Smooth muscle cell (in vitro differentiated cells): ENCODE results near the gene TLN1. TPM values are rescaled to one million over a fixed set of nuclear protein-coding genes. Genes with fewer than 3 reads are reported as not detected.

Experiments
- DNase-seq: peaks from one replicate; lab custom pipeline; 2025; ENCODE audit not compliant: unreplicated experiment; lab: John Stamatoyannopoulos, UW
- H2AFZ ChIP-seq: fragments of 200-600 bp; sonication (generic); 2 replicates; pipeline ENCODE4 v1.6.0; 2016; ENCODE audit warnings: antibody characterized with exemption, low read depth, mild to moderate bottlenecking
- H3F3A ChIP-seq: fragments of 200-600 bp; sonication (generic); 2 replicates; pipeline ENCODE4 v1.6.0; 2017; ENCODE audit warnings: antibody characterized with exemption, low read depth
- H3K27ac ChIP-seq: fragments of 200-600 bp; sonication (generic); 2 replicates; pipeline ENCODE4 v1.5.1; 2016; ENCODE audit warnings: low read depth, mild to moderate bottlenecking
- H3K27me3 ChIP-seq: fragments of 200-600 bp; sonication (generic); 2 replicates; pipeline ENCODE4 v1.6.1; 2016; ENCODE audit warnings: low read depth, mild to moderate bottlenecking
- H3K36me3 ChIP-seq: fragments of 200-600 bp; sonication (generic); 2 replicates; pipeline ENCODE4 v1.5.1; 2016; ENCODE audit warnings: low read depth
- H3K4me1 ChIP-seq: fragments of 200-600 bp; sonication (generic); 2 replicates; pipeline ENCODE4 v1.5.1; 2016; ENCODE audit warnings: low read depth
- H3K4me2 ChIP-seq: fragments of 200-600 bp; sonication (generic); 2 replicates; pipeline ENCODE4 v1.6.0; 2016; ENCODE audit warnings: mild to moderate bottlenecking
- H3K4me3 ChIP-seq: fragments of 200-600 bp; sonication (generic); 2 replicates; pipeline ENCODE4 v1.5.1; 2016; ENCODE audit warnings: mild to moderate bottlenecking
- H3K79me2 ChIP-seq: fragments of 200-600 bp; sonication (generic); 2 replicates; pipeline ENCODE4 v1.6.0; 2016; ENCODE audit warnings: low read depth, mild to moderate bottlenecking
- H3K9ac ChIP-seq: fragments of 200-600 bp; sonication (generic); 2 replicates; pipeline ENCODE4 v1.6.0; 2016; ENCODE audit warnings: low read depth
- H3K9me3 ChIP-seq: fragments of 200-600 bp; sonication (generic); replicated peaks from 2 replicates; pipeline ENCODE4 v1.5.1; 2016; ENCODE audit warnings: low read depth
- H4K20me1 ChIP-seq: fragments of 200-600 bp; sonication (generic); 2 replicates; pipeline ENCODE4 v1.6.0; 2016; ENCODE audit warnings: low read depth
- CTCF ChIP-seq: fragments of 200-600 bp; sonication (generic); IDR thresholded peaks from 2 replicates; pipeline ENCODE4 v1.5.1; 2017; ENCODE audit warnings: borderline replicate concordance, mild to moderate bottlenecking, antibody characterized with exemption; ENCODE audit not compliant: insufficient read depth, poor library complexity, severe bottlenecking
- WGBS: methylation state at CpG from one replicate; pipeline ENCODE4 v1.1.7; 2016; ENCODE audit warnings: low lambda C conversion rate; 5-methylcytosine and 5-hydroxymethylcytosine counted together
- polyA plus RNA-seq: library from polyadenylated mRNA; unstranded; fragments of >200 nt; fragmentation: Nextera tagmentation; extraction: Ambion mirVana; gene quantifications from 2 replicates; pipeline ENCODE4 v1.2.1, GENCODE V29; 2016
- total RNA-seq: library from RNA; depleted of rRNA; stranded (reverse); fragments of >200 nt; gene quantifications from 2 replicates; pipeline ENCODE4 v1.2.3, GENCODE V29; 2014

The TLN1 gene
- total and polyA plus RNA-seq, 2 experiments from 2014 or later, result 130 to 145 TPM

GRCh38 chr9:35757892-35758275 lies 25.9 kb upstream of the TLN1 start:
- Histone ChIP-seq H3K4me2 (peak overlapping the region; percentile 86), H3F3A (no peaks in the 10 kb centered on the region), H3K79me2 (no peaks in the 10 kb centered on the region), H3K9me3 (no peaks in the 10 kb centered on the region), H4K20me1 (no peaks in the 10 kb centered on the region), H2AFZ (no peak overlapping the region), H3K27me3 (peaks cover 6% of the 10 kb centered on the region), H3K4me1 (peaks cover 4% of the 10 kb centered on the region), H3K9ac (no peak overlapping the region), H3K4me3 (peak overlapping the region; percentile 55), H3K36me3 (no peaks in the 10 kb centered on the region), H3K27ac (no peak overlapping the region)
- no peak for DNase-seq
- no peak for TF ChIP-seq CTCF

- H2AFZ ChIP-seq, result no peak overlapping the region
- no peaks in the 10 kb centered on the region for H3K9me3 ChIP-seq
- H4K20me1 ChIP-seq, result no peaks in the 10 kb centered on the region
- H3K36me3 ChIP-seq, result no peaks in the 10 kb centered on the region
- no peaks in the 10 kb centered on the region for H3K79me2 ChIP-seq
- H3F3A ChIP-seq, result no peaks in the 10 kb centered on the region
- H3K27ac ChIP-seq, result no peak overlapping the region
- DNase-seq, result no peak
- WGBS, result 15% methylated on average over 20 of the region's 20 CpGs
- peak overlapping the region; percentile 86 for H3K4me2 ChIP-seq
- no peaks in the 10 kb centered on the region for H3K4me1 ChIP-seq
- H3K9ac ChIP-seq, result peak overlapping the region; percentile 64
- H3K27me3 ChIP-seq, result peaks cover 6% of the 10 kb centered on the region
- H3K4me3 ChIP-seq, result peak overlapping the region; percentile 55
- TF ChIP-seq CTCF, result no peak
Measured at GRCh38 chr9:35757226-35757891, 25.4 kb upstream of the TLN1 start.

GRCh38 chr9:35756275-35757225 lies 24.6 kb upstream of the TLN1 start:
- DNase-seq, result no peak
- Histone ChIP-seq H3K4me1 (no peaks in the 10 kb centered on the region), H3K9ac (peak overlapping the region; percentile 64), H3K36me3 (peaks cover under 1% of the 10 kb centered on the region), H3K9me3 (no peaks in the 10 kb centered on the region), H3K4me3 (peak overlapping the region; percentile 55), H3F3A (no peaks in the 10 kb centered on the region), H4K20me1 (no peaks in the 10 kb centered on the region), H3K27me3 (peaks cover 6% of the 10 kb centered on the region), H3K79me2 (no peaks in the 10 kb centered on the region), H3K27ac (no peak overlapping the region), H3K4me2 (peak overlapping the region; percentile 86), H2AFZ (no peak overlapping the region)
- 25% methylated on average over 29 of the region's 48 CpGs for WGBS
- TF ChIP-seq CTCF, result peak; percentile 36
